K562 (cell line): ENCODE results near the gene FUCA2. TPM values are rescaled to one million over a fixed set of nuclear protein-coding genes. Genes with fewer than 3 reads are reported as not detected.

ENCODE experiments used
- CBFB ChIP-seq: sonication (generic); formaldehyde crosslinking; IDR thresholded peaks from 2 replicates; pipeline ENCODE4 v1.4.0; 2020; ENCODE audit warnings: mild to moderate bottlenecking, missing genetic modification reagents
- ELK3 ChIP-seq: fragments of 450-650 bp; formaldehyde crosslinking; IDR thresholded peaks from 2 replicates; pipeline ENCODE4 v1.4.0; 2020; ENCODE audit warnings: mild to moderate bottlenecking
- ESRRA ChIP-seq: fragments of 450-650 bp; IDR thresholded peaks from 2 replicates; pipeline ENCODE4 v1.6.1; 2014; ENCODE audit warnings: low read depth, mild to moderate bottlenecking, moderate library complexity, borderline replicate concordance
- ESRRB ChIP-seq: fragments of 250-450 bp; sonication (Bioruptor Pico); IDR thresholded peaks from 2 replicates; pipeline ENCODE4 v1.5.0; 2020; ENCODE audit warnings: mild to moderate bottlenecking, moderate library complexity, borderline replicate concordance
- KAT7 ChIP-seq: sonication (generic); formaldehyde crosslinking; IDR thresholded peaks from 2 replicates; pipeline ENCODE4 v1.8.0; 2022; ENCODE audit warnings: missing genetic modification reagents, mild to moderate bottlenecking, borderline replicate concordance
- KAT8 ChIP-seq: fragments of 450-650 bp; IDR thresholded peaks from 2 replicates; pipeline ENCODE4 v1.6.1; 2016; ENCODE audit warnings: low read depth, mild to moderate bottlenecking
- MAFG ChIP-seq: fragments of 450-650 bp; conservative IDR thresholded peaks from 2 replicates; pipeline ENCODE4 v1.6.1; 2016; ENCODE audit warnings: missing genetic modification characterization, missing compliant biosample characterization
- MAX ChIP-seq: sonication (generic); formaldehyde crosslinking; IDR thresholded peaks from 2 replicates; pipeline ENCODE4 v1.9.0; 2022; ENCODE audit warnings: mild to moderate bottlenecking, missing genetic modification reagents
- MIER1 ChIP-seq: fragments of 450-650 bp; IDR thresholded peaks from 2 replicates; pipeline ENCODE4 v1.6.1; 2016; ENCODE audit warnings: antibody characterized with exemption, mild to moderate bottlenecking, low read depth
- NBN ChIP-seq: fragments of 450-650 bp; IDR thresholded peaks from 2 replicates; pipeline ENCODE4 v1.6.1; 2016; ENCODE audit warnings: low read depth, mild to moderate bottlenecking
- POLR2H ChIP-seq: IDR thresholded peaks from 2 replicates; pipeline ENCODE4 v1.6.1; 2016; ENCODE audit warnings: missing genetic modification characterization, low read depth, mild to moderate bottlenecking, control low read depth, missing compliant biosample characterization, moderate library complexity
- SETDB1 ChIP-seq: IDR thresholded peaks from one replicate; pipeline ENCODE4 v1.6.1; 2012; ENCODE audit warnings: low read length, control low read depth, inconsistent platforms
- SRSF1 ChIP-seq: fragments of 200-400 bp; formaldehyde crosslinking; IDR thresholded peaks from 2 replicates; pipeline ENCODE4 v1.6.1; 2017; ENCODE audit warnings: mild to moderate bottlenecking, low read depth, low read length, moderate library complexity
- SUPT5H ChIP-seq: fragments of 450-650 bp; IDR thresholded peaks from 2 replicates; pipeline ENCODE4 v1.6.1; 2016
- ZBTB1 ChIP-seq: sonication (generic); formaldehyde crosslinking; IDR thresholded peaks from 2 replicates; pipeline ENCODE4 v1.8.1; 2023; ENCODE audit warnings: missing genetic modification reagents, low read depth, mild to moderate bottlenecking, borderline replicate concordance
- ZNF318 ChIP-seq, 2 experiments: fragments of 450-650 bp; IDR thresholded peaks; 2 replicates each; pipeline ENCODE4 v1.6.1; 2016; ENCODE audit warnings: mild to moderate bottlenecking in 2 of 2, borderline replicate concordance in 1 of 2, low read depth in 1 of 2, moderate library complexity in 1 of 2
- polyA plus RNA-seq, 8 experiments: library from polyadenylated mRNA; depleted of rRNA in 4 of 8; stranded (reverse) in 5 of 8; unstranded in 3 of 8; fragments of >200 nt; fragmentation: Nextera tagmentation in 2 of 8; fragmentation: Illumina TruSeq in 1 of 8; extraction: Ambion mirVana in 2 of 8; extraction: Trizol in 1 of 8; gene quantifications; 2 replicates each; pipeline versions ENCODE4 v1.2.1 to v1.2.3, GENCODE V29; 2011 to 2014; ENCODE audit warnings: inconsistent platforms in 1 of 8, missing spikeins in 1 of 8
- total RNA-seq, 7 experiments: library from RNA; depleted of rRNA in 6 of 7; stranded (reverse); fragments of >200 nt in 6 of 7; fragmentation: Illumina TruSeq in 2 of 7; extraction: Trizol in 2 of 7; gene quantifications; 2 replicates each; pipeline versions ENCODE4 v1.2.1 to v1.2.3, GENCODE V29; 2011 to 2021; ENCODE audit warnings: low replicate concordance in 1 of 7

FUCA2 gene
- total and polyA plus RNA-seq, 9 of the 15 experiments (the other 6 are each of a cell fraction or from before 2014, with no cell fraction given), result 20.6 to 112 (median 79.3) TPM

- TF ChIP-seq ZNF318 (IDR thresholded peaks at IDR 0.05; ENCODE audit: borderline replicate concordance in 1 of 2, low read depth in 1 of 2), result no peak; a peak in 1 of 4 replicates
- no peak for TF ChIP-seq CBFB
- TF ChIP-seq ESRRA, result peak; percentile 90
- TF ChIP-seq MAFG (tag), result no peak
- no peak; the same call in 1 of the 2 replicates for TF ChIP-seq NBN
- TF ChIP-seq ZBTB1 (CRISPR knock-in tag), result peak; percentile 86
- TF ChIP-seq ELK3 (CRISPR knock-in tag), result no peak
- peak; percentile 82 for TF ChIP-seq POLR2H (tag)
- TF ChIP-seq MAX, result peak; percentile 96
- no peak for TF ChIP-seq ESRRB (CRISPR knock-in tag)
- TF ChIP-seq KAT7 (CRISPR knock-in tag), result peak; percentile 99
- no peak for TF ChIP-seq SRSF1
- TF ChIP-seq SETDB1, result no peak
- peak; percentile 97 for TF ChIP-seq SUPT5H
- TF ChIP-seq KAT8, result no peak
- no peak for TF ChIP-seq MIER1
Observed at GRCh38 chr6:143510991-143511891, at the start of gene FUCA2 (continued).
